GM19438 (cell line): ENCODE results near the gene MTG1.
"Not testable (repeated sequence)": the region's sequence is repeated elsewhere in the genome, so short reads cannot be mapped to it uniquely, and the experiment has no call there.

Experiments used
- ATAC-seq: cut with Tn5 transposase; IDR thresholded peaks from one replicate; pipeline ENCODE4 v1.9.1; 2021; ENCODE audit warnings: low read depth; ENCODE audit not compliant: unreplicated experiment

MTG1 gene

DNA sequence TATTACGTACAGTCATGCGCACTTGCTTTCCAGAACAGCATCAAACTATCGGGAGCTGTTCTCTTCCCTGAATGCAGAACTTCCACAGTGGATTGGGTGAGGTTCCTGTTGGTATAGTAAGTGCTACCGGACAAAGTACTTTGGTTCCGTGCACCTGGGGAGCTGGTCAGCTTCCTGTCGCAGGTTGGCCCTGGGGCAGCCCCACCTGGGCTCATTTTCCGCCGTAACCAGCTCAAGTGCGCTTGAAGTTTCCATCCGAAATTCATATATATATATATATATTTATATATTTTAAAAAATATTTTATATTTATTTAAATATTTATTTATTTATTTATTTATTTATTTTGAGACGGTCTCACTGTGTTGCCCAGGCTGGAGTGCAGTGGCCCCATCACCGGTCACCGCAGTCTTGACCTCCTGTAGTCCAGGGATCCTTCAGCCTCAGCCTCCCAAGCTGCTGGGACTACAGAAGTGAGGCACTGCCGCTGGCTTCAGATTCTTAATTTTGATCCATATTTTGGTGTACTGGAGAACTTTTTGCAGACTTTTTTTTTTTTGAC, 66.3 kb downstream of the MTG1 start:
- ATAC-seq: no peak

DNA sequence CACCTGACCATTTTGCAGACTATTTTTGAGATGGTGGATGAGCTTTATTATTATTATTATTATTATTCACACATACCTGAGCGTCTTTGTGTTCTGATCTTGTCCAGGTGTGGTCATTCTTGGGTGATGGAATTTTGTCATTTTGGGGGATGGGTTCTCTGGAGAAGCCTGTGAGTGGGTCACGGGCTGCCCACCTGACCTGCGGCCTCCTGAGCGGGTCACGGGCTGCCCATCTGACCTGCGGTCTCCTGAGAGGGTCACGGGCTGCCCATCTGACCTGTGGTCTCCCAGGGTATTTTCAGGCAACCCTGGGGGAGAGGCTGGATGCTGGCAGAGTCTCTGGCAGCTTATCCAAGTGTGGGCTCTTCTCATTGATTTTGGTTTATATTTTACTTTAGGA, 67.1 kb downstream of the MTG1 start:
- ATAC-seq: no peak

DNA sequence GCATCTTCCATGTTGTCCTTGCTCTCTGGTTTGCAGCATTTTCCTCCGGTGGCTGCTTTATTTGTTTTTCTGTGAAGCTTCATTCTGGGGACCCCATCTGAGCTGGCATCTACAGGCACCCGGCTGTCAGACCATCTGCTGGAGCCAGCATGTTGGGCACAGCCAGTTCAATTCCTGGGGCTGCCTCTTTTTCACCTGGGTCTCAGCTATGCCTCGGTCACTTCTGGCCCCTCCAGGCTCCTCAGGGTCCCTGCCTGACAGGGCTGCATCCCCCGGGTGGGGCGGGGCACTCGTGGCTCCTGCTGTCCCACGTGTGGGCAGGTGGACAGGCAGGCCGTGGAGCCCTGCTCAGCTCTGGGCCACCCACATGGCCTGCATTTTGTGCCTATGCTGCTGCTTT, 67.9 kb downstream of the MTG1 start:
- no peak for ATAC-seq

- no peak for ATAC-seq
Observed at GRCh38 chr10:133462512-133463305, 68.8 kb downstream of the MTG1 start.

- no peak for ATAC-seq
Observed at GRCh38 chr10:133464582-133465031, 70.7 kb downstream of the MTG1 start.

DNA sequence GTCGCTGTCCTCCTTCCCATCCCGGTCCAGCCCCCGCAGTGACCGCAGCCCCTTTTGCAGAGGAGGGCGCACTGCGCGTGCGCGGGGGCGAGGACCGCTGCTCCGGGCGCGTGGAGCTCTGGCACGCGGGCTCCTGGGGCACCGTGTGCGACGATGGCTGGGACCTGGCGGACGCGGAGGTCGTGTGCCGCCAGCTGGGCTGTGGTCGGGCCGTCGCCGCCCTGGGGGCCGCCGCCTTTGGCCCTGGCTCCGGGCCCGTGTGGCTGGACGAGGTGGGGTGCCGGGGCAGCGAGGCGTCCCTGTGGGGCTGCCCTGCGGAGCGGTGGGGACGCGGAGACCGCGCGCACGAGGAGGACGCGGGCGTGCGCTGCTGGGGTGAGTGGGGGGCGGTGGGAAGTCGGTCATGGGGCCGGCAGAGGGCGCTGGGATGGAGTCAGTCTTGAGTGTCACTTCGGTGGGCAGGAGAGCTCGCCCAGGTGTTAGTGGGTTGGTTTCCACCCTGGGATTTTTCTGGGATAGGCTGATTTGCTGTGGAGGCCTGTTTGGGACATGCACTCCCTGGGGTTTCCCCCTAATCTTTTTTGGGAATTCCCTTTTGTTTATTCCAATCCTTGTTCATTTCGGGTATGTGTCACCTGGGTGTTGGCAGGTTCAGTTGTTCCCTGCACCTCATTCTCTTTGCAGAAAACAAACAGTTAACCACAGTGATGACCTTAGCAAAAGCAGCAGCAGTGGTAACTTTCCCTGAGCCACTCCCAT, 71.4 kb downstream of the MTG1 start:
- no peak for ATAC-seq

- ATAC-seq: no peak
Observed at GRCh38 chr10:133465950-133466474, 72.1 kb downstream of the MTG1 start.

DNA sequence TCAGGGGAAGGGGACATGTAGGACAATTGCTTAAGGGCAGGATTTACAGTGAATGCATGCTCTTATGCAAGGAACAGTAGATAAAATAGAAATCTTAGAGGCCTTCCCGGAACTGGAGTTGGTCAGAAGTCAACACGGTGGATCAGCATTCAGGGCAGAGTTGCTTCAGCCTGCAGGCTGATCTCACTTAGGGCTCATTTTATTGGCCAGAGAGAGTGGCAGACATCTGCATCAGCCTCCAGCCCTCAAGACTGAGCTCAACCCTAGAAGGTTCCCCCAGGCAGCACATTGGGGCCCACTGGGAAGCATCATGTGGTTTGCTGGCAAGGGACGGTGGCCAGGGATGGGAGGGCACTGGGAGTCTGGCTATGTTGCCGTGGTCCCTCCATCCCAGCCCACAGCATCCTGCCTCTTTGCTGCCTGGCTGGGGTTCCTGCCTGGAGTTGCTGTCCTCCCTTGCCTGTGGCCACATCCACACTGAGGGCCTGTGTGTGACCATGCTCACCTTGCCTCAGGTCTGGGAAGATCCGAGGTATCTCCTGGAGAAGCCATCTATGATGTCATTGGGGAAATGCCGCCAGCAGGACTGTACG, 72.8 kb downstream of the MTG1 start:
- no peak for ATAC-seq

GRCh38 chr10:133467286-133467911, 73.4 kb downstream of the MTG1 start:
- no peak for ATAC-seq

DNA sequence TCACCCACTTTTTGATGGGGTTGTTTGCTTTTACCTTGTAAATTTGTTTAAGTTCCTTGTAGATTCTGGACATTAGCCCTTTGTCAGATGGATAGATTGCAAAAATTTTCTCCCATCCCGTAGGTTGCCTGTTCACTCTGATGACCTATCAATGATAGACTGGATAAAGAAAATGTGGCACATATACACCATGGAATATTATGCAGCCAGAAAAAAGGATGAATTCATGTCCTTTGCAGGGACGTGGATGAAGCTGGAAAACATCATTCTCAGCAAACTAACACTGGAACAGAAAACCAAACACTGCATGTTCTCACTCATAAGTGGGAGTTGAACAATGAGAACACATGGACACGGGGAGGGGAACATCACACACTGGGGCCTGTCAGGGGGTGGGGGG, 75.2 kb downstream of the MTG1 start:
- ATAC-seq: not testable (repeated sequence)

DNA sequence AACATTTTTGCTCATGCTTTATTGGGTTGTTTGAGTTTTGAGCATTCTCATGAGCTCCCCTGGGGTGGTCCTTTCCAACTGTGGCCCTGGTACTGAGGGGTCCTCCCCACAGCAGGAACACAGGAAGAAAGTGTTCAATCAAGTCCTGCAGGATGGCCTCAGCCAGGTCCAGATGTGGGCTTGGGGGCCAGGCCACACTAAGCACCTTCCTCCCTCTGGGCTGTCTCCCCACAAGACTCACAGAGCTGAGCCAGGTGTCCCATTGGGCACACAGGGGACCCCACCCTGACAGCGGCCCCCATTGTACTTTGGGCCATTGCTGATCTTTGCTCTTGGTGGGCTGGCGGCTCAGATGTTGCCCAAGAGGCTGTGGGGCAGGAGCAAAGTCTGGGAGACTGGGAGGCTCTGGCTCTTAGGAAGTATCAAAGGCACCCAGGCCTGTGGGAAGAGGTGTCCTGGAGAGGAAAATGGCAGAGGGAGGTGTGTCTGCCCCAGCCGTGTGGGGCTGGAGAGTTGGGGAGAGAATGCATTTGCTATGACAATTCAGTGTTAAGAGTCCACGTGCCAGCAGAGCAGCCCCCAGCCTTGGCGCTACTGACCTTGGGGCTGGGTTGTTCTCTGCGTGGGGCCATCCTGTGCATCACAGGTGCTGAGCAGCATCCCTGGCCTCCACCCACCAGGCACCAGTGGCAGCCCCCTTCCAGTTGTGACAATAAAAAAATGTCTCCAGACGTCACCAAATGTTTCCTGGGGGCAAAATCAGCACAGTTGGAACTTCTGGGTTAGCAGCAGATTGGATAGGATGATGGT, 77.5 kb downstream of the MTG1 start:
- ATAC-seq: no peak
